Stimulated activated CD4-positive, alpha-beta T cell treated with anti-CD3 and anti-CD28 coated beads, Interleukin-12 subunit alpha, Interleukin-12 subunit beta, amount 100 ng/mL, for 48 hours (primary cell): Measurements from ENCODE around the gene MAGI2.

Experiments
- DNase-seq, 3 donors: peaks; one replicate each; pipeline ENCODE4 v3.0.0-alpha.2; 2020; ENCODE audit warnings: low read depth in 2 of 3, low spot score in 1 of 3

Gene MAGI2

GRCh38 chr7:78679112-78679876 lies 774.2 kb downstream of the MAGI2 start:
- DNase-seq, result no peak

GRCh38 chr7:78677391-78677790 lies 776.1 kb downstream of the MAGI2 start:
- no peak for DNase-seq

DNA sequence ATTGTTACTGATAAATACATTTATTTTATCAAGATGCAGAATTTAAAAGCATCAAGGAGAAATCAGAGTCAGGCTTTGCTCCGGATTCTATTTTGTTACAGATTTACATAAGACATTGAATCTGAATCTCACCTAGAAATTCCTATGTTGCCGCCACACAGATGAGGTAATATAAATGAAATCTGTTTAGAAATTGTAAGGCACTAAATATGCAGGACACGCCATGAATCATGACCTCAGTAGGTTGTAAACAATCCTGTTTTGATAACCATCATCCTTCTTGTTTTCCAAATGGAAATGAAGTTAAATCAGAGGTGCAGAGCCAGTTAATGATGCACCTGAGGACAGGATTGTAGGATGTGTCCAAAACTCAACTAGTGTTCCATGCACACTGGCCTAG lies 778.0 kb downstream of the MAGI2 start:
- no peak for DNase-seq

DNA sequence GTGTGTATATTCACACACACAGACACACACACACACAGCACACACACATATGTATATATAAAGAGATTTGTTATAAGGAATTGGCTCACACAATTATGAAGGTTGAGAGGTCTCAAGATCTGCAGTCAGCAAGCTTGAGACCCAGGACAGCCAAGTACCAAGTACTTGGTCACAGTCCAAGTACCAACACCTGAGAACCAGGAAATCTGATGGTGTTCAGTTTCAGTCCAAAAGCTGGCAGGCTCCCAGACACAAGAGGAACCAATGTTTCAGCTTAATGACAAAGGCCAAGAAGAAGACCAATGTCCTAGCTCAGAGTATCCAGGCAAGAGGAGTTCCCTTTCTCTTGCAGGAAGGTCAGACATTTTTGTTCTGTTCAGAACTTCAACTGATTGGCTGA lies 780.2 kb downstream of the MAGI2 start:
- no peak for DNase-seq

DNA sequence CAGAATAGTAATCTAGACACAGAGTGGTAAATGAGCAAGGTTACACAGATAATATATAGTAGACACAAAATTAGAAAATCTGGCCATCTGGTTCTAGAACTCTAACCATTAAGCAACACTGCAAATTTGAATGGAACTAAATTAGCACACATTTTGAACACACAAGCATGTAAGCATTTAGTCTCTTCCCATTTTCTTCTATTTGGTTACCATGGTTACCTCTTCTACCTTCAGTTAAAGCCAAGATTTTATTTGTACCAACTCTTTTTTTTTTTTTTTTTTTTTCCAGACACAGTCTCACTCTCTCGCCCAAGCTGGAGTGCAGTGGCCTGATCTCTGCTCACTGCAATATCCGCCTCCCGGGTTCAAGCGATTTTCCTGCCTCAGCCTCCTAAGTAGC lies 790.5 kb downstream of the MAGI2 start:
- no peak for DNase-seq

DNA sequence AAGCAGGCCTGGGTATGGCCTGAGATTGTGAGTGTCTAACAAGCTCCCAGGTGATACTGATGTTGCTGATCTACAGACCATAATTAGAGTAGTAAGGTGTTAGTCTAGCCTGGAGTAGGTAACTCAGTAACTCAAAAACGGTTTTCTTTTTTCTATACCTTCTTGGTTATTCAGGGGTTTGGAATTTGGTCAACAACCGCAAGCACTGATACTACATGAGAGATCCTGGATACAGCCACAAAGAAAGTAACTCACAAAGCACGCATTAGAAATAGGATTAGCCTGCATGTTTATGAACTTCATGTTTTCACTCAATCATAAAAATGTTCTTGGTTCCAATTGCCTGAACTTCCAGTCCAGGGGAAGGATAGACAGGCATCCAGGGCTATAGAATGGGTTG lies 803.5 kb downstream of the MAGI2 start:
- DNase-seq, result no peak

- no peak for DNase-seq
These were observed 804.2 kb downstream of the MAGI2 start for GRCh38 chr7:78649236-78649635.

DNA sequence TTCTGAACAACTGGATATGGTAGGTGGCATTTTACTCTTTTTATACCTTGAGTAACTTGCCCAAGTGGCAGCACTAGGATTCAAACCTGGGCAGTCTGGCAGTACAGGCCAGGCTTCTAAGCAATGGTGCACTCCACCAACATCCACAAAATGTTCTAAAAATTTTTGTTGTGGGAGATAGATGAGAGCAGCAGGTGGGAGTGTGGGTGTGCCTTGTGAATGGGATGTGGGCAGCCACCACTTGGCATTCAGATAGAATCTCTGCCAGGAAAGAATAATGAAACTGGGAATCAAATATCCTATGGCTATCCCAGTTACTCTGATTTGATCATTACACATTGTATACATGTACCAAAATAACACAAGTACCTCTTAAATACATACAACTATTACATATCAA lies 810.7 kb downstream of the MAGI2 start:
- DNase-seq, result no peak

DNA sequence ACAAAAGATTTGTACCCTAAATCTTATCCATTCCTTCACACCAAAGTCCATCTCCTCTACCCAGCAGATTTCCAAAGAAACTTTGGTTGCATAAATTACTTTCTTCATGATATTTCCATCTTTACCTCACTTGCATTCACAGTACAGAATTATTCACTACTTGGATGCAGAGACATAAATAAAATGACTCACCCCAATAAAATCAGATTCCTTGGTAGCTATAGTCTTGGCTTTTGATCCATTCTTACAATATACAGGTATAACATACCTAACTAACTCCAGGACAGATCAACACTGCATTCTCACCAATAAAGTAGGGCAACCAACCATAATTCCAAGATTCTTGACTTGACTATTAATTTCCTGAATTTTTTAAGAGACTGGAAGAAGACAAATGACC lies 815.1 kb downstream of the MAGI2 start:
- no peak for DNase-seq

GRCh38 chr7:78636727-78637126 lies 816.7 kb downstream of the MAGI2 start:
- no peak for DNase-seq

DNA sequence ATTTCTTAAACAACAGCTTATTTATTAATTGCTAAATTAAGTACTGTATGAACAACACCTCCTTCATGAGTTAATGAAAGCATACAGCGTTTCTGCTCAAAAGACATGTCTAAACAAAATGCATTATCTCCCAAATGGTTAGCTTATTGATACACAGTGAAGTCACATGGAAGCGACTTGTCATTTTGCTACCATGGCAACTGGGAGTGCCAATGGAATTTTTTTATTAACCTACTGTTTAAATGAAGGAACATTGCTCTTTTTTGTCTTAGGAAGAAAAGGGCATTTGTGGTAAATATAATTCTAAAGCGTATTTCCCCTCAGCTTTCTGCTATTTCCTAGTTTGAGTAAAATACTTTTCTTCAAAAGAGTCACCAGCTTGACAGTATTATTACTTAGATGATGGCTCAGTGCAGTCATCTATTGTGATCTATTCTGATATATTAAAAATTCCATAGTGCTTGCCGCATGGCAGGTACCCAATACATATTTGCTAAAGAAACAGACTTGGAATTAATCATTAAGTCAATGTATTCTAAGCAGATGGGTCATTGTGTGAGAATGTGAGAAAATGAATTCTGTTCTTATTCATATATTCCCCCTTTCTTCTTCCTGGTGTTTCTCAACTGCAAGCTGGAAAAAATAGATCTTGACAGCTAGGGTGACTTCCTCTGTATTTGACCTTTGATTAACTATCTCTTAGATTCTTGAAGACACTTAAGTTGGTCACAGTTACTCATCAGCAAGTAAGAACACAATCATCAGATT lies 818.3 kb downstream of the MAGI2 start:
- no peak for DNase-seq

DNA sequence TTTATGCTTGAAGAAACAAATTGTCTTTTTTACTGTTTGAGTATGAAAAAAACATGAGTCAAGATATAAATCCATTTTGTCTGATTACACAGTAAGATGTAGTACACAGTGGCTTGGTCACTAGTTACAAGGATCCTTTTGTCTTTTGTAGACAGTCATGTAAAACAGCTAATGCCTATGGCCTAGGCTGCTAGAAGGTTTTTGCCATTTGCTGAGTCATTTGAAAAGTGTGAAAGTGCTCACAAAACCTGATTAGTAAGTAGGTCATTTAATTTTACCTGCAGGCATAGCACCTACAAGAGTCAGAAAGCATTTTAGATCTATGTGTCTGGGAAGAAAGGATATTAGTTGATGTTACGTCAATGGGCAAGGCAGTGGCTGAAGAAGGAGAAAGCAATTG lies 819.4 kb downstream of the MAGI2 start:
- no peak for DNase-seq

- no peak for DNase-seq
These were observed 832.5 kb downstream of the MAGI2 start for GRCh38 chr7:78620920-78621319.

DNA sequence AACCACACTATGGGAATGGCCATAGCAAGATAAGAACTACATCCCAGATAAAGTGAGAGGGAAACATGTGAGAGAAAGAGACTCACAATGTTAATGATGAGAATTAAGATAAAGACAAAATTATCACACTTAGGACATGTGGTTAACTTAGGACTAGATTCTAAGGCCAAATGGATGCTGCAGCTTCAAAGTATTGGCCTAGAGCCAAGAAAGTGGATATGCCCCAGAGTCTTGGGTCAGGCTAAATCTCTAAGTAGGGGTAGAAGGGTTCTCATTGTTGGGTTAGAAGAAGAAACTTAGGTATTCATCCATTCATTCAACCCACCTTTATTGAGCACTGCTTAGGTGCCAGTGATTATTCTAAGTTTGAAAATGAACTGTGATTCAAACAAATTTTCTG lies 836.9 kb downstream of the MAGI2 start:
- DNase-seq, result no peak

GRCh38 chr7:78609281-78609680 lies 844.2 kb downstream of the MAGI2 start:
- DNase-seq, result no peak

GRCh38 chr7:78607099-78607498 lies 846.4 kb downstream of the MAGI2 start:
- no peak for DNase-seq

DNA sequence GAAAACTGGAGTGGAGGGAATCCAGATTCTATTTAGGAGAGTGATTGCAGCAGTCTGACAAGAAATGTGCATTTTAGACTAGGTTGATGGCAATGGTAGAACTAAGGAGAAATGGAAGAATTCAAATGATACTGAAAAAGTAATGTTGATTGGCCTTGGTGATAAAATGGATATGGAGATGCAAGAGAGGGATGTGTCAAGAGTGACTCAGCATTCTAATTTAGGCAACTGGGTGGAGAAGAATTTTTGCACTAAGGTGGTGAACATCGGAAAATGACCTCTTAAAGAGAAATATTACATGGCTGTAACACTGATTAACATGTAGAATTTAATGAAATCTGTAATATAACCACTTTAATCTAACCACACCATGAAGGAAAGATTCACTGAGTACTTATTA lies 848.3 kb downstream of the MAGI2 start:
- no peak for DNase-seq

- DNase-seq, result no peak
These were observed 851.7 kb downstream of the MAGI2 start for GRCh38 chr7:78601728-78602127.

GRCh38 chr7:78594156-78594555 lies 859.3 kb downstream of the MAGI2 start:
- no peak for DNase-seq

DNA sequence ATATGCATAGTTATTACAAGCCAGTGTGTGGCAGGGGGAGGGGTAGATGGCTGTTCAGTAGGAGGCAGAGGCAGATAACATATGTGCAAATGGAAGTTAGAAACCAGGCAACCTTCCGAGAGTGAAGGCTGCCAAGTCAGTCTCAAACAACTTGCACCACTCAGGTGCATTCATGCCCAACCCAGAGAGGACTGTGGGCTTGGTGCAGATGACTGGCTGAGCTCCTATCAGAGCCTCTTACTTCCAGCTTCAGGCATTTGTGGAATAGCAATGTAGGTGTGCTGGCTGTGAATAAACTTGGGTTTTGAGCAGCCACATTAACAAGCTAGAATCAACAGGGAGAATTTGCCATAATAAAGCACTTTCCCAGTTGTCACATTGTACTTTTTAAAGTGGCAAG lies 865.1 kb downstream of the MAGI2 start:
- no peak for DNase-seq

DNA sequence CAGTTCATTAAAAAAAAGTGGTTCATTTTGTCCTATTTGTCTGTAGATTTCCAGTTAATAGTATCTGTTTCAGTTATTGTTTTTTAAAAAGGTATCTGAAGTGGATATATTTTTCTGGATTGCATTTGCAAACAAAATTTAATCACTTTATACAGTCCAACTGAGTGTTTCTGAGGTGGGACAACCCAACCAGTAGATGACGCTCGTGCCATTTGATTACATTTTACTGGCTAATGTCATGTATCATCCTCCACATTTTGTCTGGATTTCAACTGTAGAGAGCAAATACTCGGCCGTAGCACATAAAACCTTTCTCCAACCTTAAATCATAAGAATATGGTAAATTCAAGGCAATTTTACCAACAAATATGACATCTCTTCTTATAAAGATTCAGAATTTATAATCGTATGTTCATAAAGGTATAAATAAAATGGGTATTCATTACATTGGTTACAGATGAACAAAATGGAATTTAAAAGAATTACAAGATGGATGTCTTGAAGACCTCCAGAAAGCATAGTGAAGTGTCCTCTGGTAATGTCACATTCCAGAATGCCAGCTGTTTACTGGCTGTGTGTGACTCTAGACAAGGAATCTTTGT lies 865.9 kb downstream of the MAGI2 start:
- no peak for DNase-seq

DNA sequence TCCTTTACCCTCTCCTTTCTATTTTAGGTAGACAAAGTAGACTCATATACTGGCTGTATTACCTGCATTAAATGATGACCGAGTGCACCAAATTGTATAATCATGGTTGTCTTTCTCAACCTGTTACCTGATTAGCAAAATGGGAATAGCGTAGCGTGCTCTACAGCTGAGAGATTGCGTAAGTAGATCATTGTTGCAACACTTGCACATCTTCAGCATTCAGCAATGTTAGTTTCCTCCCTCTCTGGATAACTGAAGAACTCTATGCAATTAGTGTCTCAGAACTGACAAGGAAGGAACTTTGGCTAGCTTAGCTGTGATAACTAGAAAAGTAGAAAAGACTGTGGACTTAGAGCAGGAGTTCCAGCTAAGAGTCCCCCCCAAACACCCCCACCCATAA lies 867.5 kb downstream of the MAGI2 start:
- no peak for DNase-seq
